ENCODE measurements around the gene FTH1. TPM values are rescaled to one million over a fixed set of nuclear protein-coding genes. Genes with fewer than 3 reads are reported as not detected.

The FTH1 gene
- total RNA-seq, 1 donor from 2014 or later = 3,807 TPM

DNA sequence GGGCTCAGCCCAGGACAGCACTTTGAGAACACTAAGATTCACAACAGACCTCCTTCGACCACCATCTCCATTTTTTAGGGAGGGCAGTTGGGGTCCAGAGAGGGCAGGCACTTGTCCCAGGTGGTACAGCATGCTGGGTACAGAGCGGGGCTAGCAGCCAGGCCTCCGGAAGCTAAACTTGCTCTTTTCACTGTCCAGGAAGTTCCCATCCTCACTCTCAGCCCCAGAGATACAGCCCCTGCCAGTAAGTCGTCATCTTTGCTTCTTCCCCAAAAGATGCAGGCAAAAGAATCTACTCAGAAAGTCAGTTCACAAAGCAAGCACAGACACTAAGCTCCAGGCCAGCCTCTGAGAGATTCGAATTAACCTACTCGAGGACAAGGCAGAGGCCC lies 43.4 kb downstream of the FTH1 start:
- H3K4me3 Mint-ChIP-seq (ENCODE audit: unreplicated experiment) = no peak overlapping the region
- no peaks in the 10 kb centered on the region for H3K36me3 Mint-ChIP-seq (ENCODE audit: low read depth)
- peak overlapping the region; percentile 95 for H3K27ac Mint-ChIP-seq (ENCODE audit: unreplicated experiment)
- no peaks in the 10 kb centered on the region for H3K27me3 Mint-ChIP-seq (ENCODE audit: low read depth)
- no peak for DNase-seq (ENCODE audit: low spot score)
- no peak for TF ChIP-seq CTCF (IDR thresholded peaks at IDR 0.05)
- peaks cover 35% of the 10 kb centered on the region for H3K4me1 Mint-ChIP-seq (ENCODE audit: low read depth)
- no peaks in the 10 kb centered on the region for H3K9me3 Mint-ChIP-seq (ENCODE audit: low read depth)

GRCh38 chr11:61923166-61924063 lies 44.0 kb downstream of the FTH1 start:
- TF ChIP-seq CTCF (IDR thresholded peaks at IDR 0.05) = peak; percentile 4
- Mint-ChIP-seq H3K4me3 (ENCODE audit: unreplicated experiment) (peak overlapping the region; percentile 21), H3K27me3 (ENCODE audit: low read depth) (no peaks in the 10 kb centered on the region), H3K4me1 (ENCODE audit: low read depth) (peaks cover 41% of the 10 kb centered on the region), H3K9me3 (ENCODE audit: low read depth) (no peaks in the 10 kb centered on the region), H3K27ac (ENCODE audit: unreplicated experiment) (peak overlapping the region; percentile 95), H3K36me3 (ENCODE audit: low read depth) (no peaks in the 10 kb centered on the region)
- peak; percentile 91 for DNase-seq (ENCODE audit: low spot score)

- Mint-ChIP-seq H3K4me3 (ENCODE audit: unreplicated experiment) (peak overlapping the region; percentile 1), H3K27ac (ENCODE audit: unreplicated experiment) (peak overlapping the region; percentile 95), H3K36me3 (ENCODE audit: low read depth) (no peaks in the 10 kb centered on the region), H3K4me1 (ENCODE audit: low read depth) (peaks cover 46% of the 10 kb centered on the region), H3K27me3 (ENCODE audit: low read depth) (no peaks in the 10 kb centered on the region), H3K9me3 (ENCODE audit: low read depth) (no peaks in the 10 kb centered on the region)
- no peak for DNase-seq (ENCODE audit: low spot score)
- TF ChIP-seq CTCF (IDR thresholded peaks at IDR 0.05) = no peak
These were observed 44.9 kb downstream of the FTH1 start for GRCh38 chr11:61922539-61922938.

GRCh38 chr11:61921446-61921845 lies 46.0 kb downstream of the FTH1 start:
- no peaks in the 10 kb centered on the region for H3K27me3 Mint-ChIP-seq (ENCODE audit: low read depth)
- no peak overlapping the region for H3K4me3 Mint-ChIP-seq (ENCODE audit: unreplicated experiment)
- no peak for DNase-seq (ENCODE audit: low spot score)
- TF ChIP-seq CTCF (IDR thresholded peaks at IDR 0.05) = no peak
- H3K36me3 Mint-ChIP-seq (ENCODE audit: low read depth) = no peaks in the 10 kb centered on the region
- no peaks in the 10 kb centered on the region for H3K9me3 Mint-ChIP-seq (ENCODE audit: low read depth)
- H3K27ac Mint-ChIP-seq (ENCODE audit: unreplicated experiment) = no peak overlapping the region
- H3K4me1 Mint-ChIP-seq (ENCODE audit: low read depth) = peaks cover 43% of the 10 kb centered on the region

DNA sequence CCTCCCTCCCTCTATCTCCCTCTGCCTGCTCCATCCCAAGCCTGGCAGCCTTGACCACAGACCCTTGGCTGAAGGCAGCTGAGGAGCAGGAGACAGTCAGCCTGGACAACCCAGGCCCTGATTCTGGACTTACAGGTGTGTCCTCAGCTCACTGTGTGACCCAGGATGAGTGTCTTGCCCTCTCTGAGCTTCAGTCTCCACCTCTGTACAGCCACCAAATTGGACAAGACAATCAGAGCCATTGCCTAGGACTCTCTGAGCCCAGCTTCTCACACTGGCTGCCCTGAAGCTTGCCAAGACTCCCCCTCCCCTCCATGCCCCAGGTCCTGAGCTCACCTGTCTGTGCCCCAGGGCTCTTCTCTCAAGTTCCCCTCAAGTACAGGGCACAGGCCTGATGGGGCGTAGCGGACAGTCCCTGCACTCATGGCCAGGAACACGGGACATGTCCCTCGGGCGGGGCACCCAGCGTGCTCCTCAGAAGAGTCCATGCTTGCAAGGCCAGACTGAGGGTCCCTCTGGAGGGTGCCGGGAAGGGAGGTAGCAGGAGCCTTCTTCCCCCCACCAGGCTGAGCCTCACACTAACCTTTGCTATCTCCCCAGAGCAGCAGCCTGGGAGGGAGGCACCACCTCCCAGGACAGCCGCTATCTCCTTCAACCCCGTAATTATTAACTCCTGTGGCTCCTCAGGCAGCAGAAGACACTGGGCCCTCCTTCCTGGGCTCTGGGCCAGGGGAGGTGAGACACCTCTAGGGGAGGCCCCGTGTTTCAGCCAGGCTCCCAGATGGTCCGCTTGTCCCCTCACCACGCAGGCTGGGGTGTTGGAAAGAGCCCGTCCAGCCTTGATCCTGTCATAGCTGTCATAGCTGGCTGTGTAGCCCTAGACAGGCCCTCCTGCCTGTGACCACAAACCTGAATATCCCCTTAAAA lies 47.5 kb downstream of the FTH1 start:
- H3K9me3 Mint-ChIP-seq (ENCODE audit: low read depth) = no peaks in the 10 kb centered on the region
- DNase-seq (ENCODE audit: low spot score) = peak; percentile 93
- no peaks in the 10 kb centered on the region for H3K27me3 Mint-ChIP-seq (ENCODE audit: low read depth)
- H3K4me3 Mint-ChIP-seq (ENCODE audit: unreplicated experiment) = no peak overlapping the region
- no peaks in the 10 kb centered on the region for H3K36me3 Mint-ChIP-seq (ENCODE audit: low read depth)
- peaks cover 58% of the 10 kb centered on the region for H3K4me1 Mint-ChIP-seq (ENCODE audit: low read depth)
- TF ChIP-seq CTCF (IDR thresholded peaks at IDR 0.05) = no peak
- no peak overlapping the region for H3K27ac Mint-ChIP-seq (ENCODE audit: unreplicated experiment)

Measured in chondrocyte (in vitro differentiated cells).